Activated naive CD8-positive, alpha-beta T cell treated with anti-CD3 and anti-CD28 coated beads for 36 hours (primary cell): ENCODE measurements around the gene ERN1. TPM values are rescaled to one million over a fixed set of nuclear protein-coding genes. Genes with fewer than 3 reads are reported as not detected.

Source experiments
- DNase-seq: peaks from one replicate; pipeline ENCODE4 v3.0.0; 2021
- H3K27ac Mint-ChIP-seq: one replicate; pipeline ENCODE4 v1.8.0; 2022; ENCODE audit warnings: mild to moderate bottlenecking, moderate library complexity, mixed read lengths
- H3K27me3 Mint-ChIP-seq: one replicate; pipeline ENCODE4 v1.8.0; 2022; ENCODE audit warnings: mild to moderate bottlenecking, mixed read lengths
- H3K36me3 Mint-ChIP-seq: one replicate; pipeline ENCODE4 v1.8.0; 2021; ENCODE audit warnings: mild to moderate bottlenecking, mixed read lengths
- H3K4me1 Mint-ChIP-seq: one replicate; pipeline ENCODE4 v1.8.0; 2021; ENCODE audit warnings: mixed read lengths
- H3K4me3 Mint-ChIP-seq: one replicate; pipeline ENCODE4 v1.8.0; 2022; ENCODE audit warnings: mild to moderate bottlenecking, moderate library complexity, mixed read lengths
- H3K9me3 Mint-ChIP-seq: one replicate; pipeline ENCODE4 v1.8.0; 2022; ENCODE audit warnings: mixed read lengths
- total RNA-seq, 2 experiments: library from RNA; stranded (reverse); gene quantifications; one replicate each; pipeline ENCODE4 v1.2.3, GENCODE V29; 2021

Gene ERN1
- total RNA-seq, 2 experiments from 2014 or later, result 7.6 to 9.0 TPM

- peaks cover 21% of the 10 kb centered on the region for H3K4me1 Mint-ChIP-seq
- H3K27ac Mint-ChIP-seq, result no peak overlapping the region
- H3K4me3 Mint-ChIP-seq, result no peak overlapping the region
- no peaks in the 10 kb centered on the region for H3K27me3 Mint-ChIP-seq
- no peak for DNase-seq
- peaks cover 22% of the 10 kb centered on the region for H3K36me3 Mint-ChIP-seq
- H3K9me3 Mint-ChIP-seq, result no peaks in the 10 kb centered on the region
Observed at GRCh38 chr17:64151016-64151368, 21.0 kb upstream of the ERN1 start.

- Mint-ChIP-seq H3K27me3 (no peaks in the 10 kb centered on the region), H3K9me3 (no peaks in the 10 kb centered on the region), H3K4me3 (no peak overlapping the region), H3K27ac (no peak overlapping the region), H3K36me3 (peaks cover 22% of the 10 kb centered on the region), H3K4me1 (peaks cover 21% of the 10 kb centered on the region)
- no peak for DNase-seq
Observed at GRCh38 chr17:64150237-64151015, 20.5 kb upstream of the ERN1 start.

DNA sequence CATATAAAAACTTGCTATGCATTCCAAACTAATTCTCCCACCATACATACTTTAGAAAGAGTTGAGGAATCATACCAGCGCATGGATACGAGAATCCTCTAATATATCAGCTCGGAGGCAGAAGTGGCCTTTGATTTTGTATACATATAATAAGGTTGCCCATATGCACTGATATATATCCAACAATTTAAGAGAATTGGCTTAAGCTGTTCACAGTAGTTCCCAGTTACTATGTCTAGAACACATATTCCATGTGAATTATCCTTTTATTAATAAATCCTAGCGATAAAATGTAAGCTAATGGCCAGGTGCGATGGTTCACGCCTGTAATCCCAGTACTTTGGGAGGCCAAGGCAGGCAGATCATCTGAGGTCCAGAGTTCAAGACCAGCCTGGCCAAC lies 19.3 kb upstream of the ERN1 start:
- Mint-ChIP-seq H3K4me3 (no peak overlapping the region), H3K27me3 (no peaks in the 10 kb centered on the region), H3K4me1 (peaks cover 26% of the 10 kb centered on the region), H3K9me3 (no peaks in the 10 kb centered on the region), H3K36me3 (peaks cover 22% of the 10 kb centered on the region), H3K27ac (no peak overlapping the region)
- DNase-seq, result no peak

DNA sequence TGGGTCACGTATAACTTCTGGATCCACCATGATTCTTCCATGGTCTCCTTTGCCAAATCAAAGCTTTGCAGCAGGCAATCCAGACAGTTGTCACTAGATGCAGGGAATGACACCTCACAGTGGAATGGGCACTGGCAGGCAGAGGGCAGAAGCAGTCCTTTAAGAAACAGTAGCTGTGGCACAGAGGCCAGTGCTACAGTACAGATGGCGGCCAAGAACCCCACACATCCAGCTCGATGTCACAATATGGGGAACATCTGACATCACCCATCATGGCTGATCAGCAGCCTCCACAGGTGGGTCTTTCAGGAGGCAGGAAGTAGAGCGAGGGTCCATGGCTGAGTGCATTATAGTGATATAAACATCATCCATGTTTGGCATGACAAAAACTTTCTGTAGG lies 18.8 kb upstream of the ERN1 start:
- no peak for DNase-seq
- Mint-ChIP-seq H3K4me1 (peaks cover 26% of the 10 kb centered on the region), H3K4me3 (peak overlapping the region; percentile 51), H3K27me3 (no peaks in the 10 kb centered on the region), H3K9me3 (no peaks in the 10 kb centered on the region), H3K36me3 (peaks cover 22% of the 10 kb centered on the region), H3K27ac (no peak overlapping the region)

DNA sequence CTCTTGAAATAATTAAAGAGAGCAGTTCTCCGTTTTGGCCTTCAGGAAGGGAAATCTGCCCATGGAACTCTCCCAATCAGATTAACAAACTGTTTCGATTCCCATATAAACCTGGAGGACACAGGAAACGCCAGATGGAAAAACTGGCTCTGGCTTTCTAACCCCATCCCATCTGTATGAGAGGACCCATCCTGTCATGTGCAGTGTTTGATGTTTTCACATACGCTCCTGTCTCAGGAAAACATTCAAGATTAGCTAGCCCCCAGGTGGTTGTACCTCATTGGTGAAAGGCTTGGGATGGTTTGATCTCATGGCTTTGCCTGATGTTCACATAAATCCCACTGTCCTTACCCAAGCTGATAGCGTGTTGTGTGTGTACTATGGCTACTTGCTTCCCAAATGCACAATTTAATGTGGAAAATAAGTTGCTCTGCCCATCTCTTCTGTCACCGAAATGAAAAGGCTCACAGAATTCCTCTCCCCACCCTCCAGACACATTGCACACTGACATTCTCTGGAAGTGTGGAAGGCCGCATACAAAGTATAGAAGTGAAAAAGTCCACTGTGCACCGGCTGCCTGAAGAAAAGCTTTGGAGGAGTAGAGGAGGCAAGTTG lies 18.2 kb upstream of the ERN1 start:
- DNase-seq, result no peak
- Mint-ChIP-seq H3K4me3 (peak overlapping the region; percentile 51), H3K27me3 (no peaks in the 10 kb centered on the region), H3K9me3 (no peaks in the 10 kb centered on the region), H3K4me1 (peaks cover 26% of the 10 kb centered on the region), H3K27ac (no peak overlapping the region), H3K36me3 (peaks cover 19% of the 10 kb centered on the region)

- no peak overlapping the region for H3K27ac Mint-ChIP-seq
- H3K4me1 Mint-ChIP-seq, result peaks cover 26% of the 10 kb centered on the region
- H3K36me3 Mint-ChIP-seq, result peaks cover 13% of the 10 kb centered on the region
- peak; percentile 3 for DNase-seq
- H3K9me3 Mint-ChIP-seq, result no peaks in the 10 kb centered on the region
- H3K4me3 Mint-ChIP-seq, result peak overlapping the region; percentile 51
- H3K27me3 Mint-ChIP-seq, result no peaks in the 10 kb centered on the region
Observed at GRCh38 chr17:64147110-64148016, 17.4 kb upstream of the ERN1 start.

DNA sequence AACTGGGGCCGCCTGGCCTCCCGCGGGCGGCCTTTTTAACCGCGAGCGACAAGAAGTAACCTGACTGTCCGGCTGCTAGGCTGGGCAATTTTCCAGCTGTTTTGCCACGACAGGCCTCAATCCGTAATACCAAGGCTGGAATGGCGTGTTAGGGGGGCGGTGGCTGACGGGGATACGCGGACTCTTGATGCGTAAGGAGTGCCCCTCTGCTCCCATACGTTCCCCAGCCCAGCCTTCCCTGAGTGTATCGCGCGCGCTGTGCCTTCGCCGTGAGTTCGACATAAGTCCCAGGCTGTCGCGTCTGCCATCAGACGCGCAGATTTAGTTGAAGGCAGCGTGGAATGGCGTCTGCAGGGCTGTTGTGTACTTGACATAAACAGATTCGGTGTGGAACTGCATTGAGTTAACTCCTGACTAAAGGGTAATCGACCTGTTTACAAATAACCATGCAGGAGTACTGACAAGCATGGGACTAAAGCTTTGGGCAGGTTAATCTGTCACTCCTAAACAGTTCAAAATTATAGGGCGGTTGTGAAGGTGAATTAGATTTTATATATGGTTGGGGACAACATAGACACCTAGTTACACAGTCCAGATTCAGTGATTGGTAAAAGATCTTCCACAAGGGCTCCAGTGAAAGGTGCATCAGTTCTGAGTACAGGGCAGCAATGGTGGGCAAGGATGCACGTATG lies 16.6 kb upstream of the ERN1 start:
- H3K27ac Mint-ChIP-seq, result no peak overlapping the region
- H3K4me1 Mint-ChIP-seq, result peaks cover 26% of the 10 kb centered on the region
- no peak overlapping the region for H3K4me3 Mint-ChIP-seq
- H3K36me3 Mint-ChIP-seq, result peaks cover 13% of the 10 kb centered on the region
- H3K9me3 Mint-ChIP-seq, result no peaks in the 10 kb centered on the region
- DNase-seq, result peak; percentile 38
- H3K27me3 Mint-ChIP-seq, result no peaks in the 10 kb centered on the region

DNA sequence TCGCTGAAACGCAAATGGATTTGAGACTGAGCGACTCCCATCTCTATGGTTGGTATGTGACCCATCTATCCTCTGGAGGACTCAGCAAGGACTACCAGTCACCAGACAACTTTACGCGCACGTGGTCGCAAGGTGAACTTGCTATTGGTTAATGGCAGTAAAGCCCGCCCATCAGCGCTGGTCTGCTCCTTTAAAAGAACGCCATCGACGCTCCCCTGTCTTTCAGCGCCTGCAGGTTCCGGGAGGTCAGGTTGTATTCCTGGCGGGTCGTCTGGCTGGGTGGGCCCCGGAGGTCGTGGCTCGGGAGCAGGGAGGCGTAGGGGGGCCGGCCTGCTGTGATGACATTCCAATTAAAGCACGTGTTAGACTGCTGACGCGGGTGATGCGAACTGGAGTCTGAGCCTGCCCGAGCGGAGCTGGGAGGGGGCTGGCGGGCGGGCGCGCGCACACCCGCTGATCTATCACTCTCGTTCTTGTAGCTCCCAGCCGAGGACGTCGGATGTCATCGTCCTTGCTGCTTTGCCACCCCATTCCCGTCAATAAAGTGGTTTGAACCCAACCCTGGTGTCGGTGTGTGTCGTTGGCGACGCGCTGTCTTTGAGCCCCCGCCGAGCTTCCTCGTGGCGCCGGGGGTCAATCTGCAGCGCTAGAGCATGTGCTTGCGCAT lies 15.9 kb upstream of the ERN1 start:
- Mint-ChIP-seq H3K36me3 (peaks cover 13% of the 10 kb centered on the region), H3K4me1 (peaks cover 26% of the 10 kb centered on the region), H3K4me3 (no peak overlapping the region), H3K27me3 (no peaks in the 10 kb centered on the region), H3K27ac (no peak overlapping the region), H3K9me3 (no peaks in the 10 kb centered on the region)
- DNase-seq, result peak; percentile 92

DNA sequence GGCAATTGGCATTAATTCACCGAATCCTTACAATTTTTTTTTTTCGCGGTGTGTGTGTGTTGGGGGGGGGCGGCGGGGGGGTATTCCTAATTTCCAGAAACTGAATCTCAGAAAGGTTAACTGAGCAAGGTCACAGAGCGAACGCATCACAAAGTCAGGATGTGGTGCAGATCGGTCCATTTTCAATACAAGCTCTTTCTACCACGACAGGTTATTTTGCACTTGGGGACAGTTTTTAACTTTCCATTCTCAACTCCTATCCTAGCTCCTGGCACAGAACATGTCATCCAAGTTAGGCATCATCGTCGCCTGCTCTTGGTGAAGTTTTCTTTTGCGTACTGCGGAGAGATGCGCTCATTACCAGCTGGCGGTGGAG lies 15.4 kb upstream of the ERN1 start:
- H3K9me3 Mint-ChIP-seq, result no peaks in the 10 kb centered on the region
- H3K4me1 Mint-ChIP-seq, result peaks cover 26% of the 10 kb centered on the region
- no peaks in the 10 kb centered on the region for H3K27me3 Mint-ChIP-seq
- H3K36me3 Mint-ChIP-seq, result peaks cover 13% of the 10 kb centered on the region
- DNase-seq, result no peak
- no peak overlapping the region for H3K4me3 Mint-ChIP-seq
- no peak overlapping the region for H3K27ac Mint-ChIP-seq

DNA sequence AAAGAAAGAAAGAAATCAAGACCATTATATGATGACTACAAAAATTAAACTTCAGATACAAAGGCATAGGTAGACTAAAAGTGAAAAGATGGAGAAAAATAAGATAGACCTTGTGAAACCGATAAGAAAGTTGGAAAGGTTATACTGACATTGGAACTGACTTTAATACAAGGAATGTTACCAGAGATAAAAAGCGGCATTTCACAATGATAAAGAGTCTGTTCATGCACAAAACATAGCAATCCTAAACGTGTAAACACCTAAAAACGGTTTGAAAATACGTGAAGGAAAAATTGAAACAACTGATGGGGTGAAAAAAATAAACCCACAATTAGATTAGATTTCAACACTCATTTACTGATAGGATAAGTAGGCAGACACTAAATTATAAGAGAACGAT lies 9.6 kb upstream of the ERN1 start:
- Mint-ChIP-seq H3K4me3 (no peak overlapping the region), H3K27me3 (no peaks in the 10 kb centered on the region), H3K4me1 (no peaks in the 10 kb centered on the region), H3K9me3 (no peaks in the 10 kb centered on the region), H3K36me3 (no peaks in the 10 kb centered on the region), H3K27ac (no peak overlapping the region)
- no peak for DNase-seq

DNA sequence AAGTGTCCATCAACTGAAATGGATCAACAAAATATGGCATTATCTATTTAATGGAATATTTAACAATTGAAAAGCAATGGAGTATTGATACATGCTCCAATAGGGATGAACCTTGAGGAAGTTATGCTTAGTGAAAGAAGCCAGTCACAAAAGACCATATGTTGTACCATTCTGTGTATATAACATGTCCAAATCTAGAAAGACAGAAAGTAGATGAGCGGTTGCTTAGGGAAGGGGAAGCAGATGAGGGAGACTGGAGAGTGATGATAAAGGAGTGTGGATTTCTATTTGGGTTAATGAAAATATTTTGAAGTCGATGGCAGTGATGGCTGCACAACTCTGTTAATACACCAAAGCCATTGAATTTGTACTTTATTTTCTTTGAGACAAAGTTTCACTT lies 8.5 kb upstream of the ERN1 start:
- Mint-ChIP-seq H3K4me1 (no peaks in the 10 kb centered on the region), H3K27me3 (no peaks in the 10 kb centered on the region), H3K36me3 (no peaks in the 10 kb centered on the region), H3K4me3 (no peak overlapping the region), H3K9me3 (no peaks in the 10 kb centered on the region), H3K27ac (no peak overlapping the region)
- DNase-seq, result no peak

- no peak for DNase-seq
- H3K27me3 Mint-ChIP-seq, result no peaks in the 10 kb centered on the region
- H3K4me3 Mint-ChIP-seq, result no peak overlapping the region
- peaks cover 18% of the 10 kb centered on the region for H3K4me1 Mint-ChIP-seq
- H3K9me3 Mint-ChIP-seq, result no peaks in the 10 kb centered on the region
- no peak overlapping the region for H3K27ac Mint-ChIP-seq
- H3K36me3 Mint-ChIP-seq, result no peaks in the 10 kb centered on the region
Observed at GRCh38 chr17:64135000-64135399, 5.1 kb upstream of the ERN1 start.

GRCh38 chr17:64134216-64134970 lies 4.4 kb upstream of the ERN1 start:
- DNase-seq, result no peak
- H3K27ac Mint-ChIP-seq, result no peak overlapping the region
- H3K9me3 Mint-ChIP-seq, result no peaks in the 10 kb centered on the region
- H3K4me1 Mint-ChIP-seq, result peaks cover 18% of the 10 kb centered on the region
- H3K4me3 Mint-ChIP-seq, result no peak overlapping the region
- H3K27me3 Mint-ChIP-seq, result no peaks in the 10 kb centered on the region
- H3K36me3 Mint-ChIP-seq, result no peaks in the 10 kb centered on the region
